A549 (cell line): ENCODE results near the gene KRT3. TPM values are rescaled to one million over a fixed set of nuclear protein-coding genes. Genes with fewer than 3 reads are reported as not detected.

Experiments used
- ATAC-seq, 2 experiments: fragments of 200-7000 bp in 1 of 2; fragments of >200 bp in 1 of 2; cut with Nextera tagmentation in 1 of 2; cut with Tn5 transposase in 1 of 2; 3 replicates each; pipeline versions ENCODE4 v1.8.0 to v1.9.1; 2018 to 2020; ENCODE audit warnings: mild to moderate bottlenecking in 1 of 2, moderate library complexity in 1 of 2
- CTCF ChIA-PET: fragments of 300-600 bp; sonication (Branson Sonifier 250); formaldehyde crosslinking; extraction: SDS; loops from one replicate; lab custom pipeline; 2021; ENCODE audit warnings: antibody characterized with exemption, inconsistent platforms; lab: Yijun Ruan, JAX
- POLR2A ChIA-PET: fragments of 350-600 bp; formaldehyde crosslinking; extraction: SDS; loops from one replicate; lab custom pipeline; 2021; ENCODE audit warnings: antibody characterized with exemption, inconsistent platforms; lab: Yijun Ruan, JAX
- DNase-seq, 2 experiments: peaks; one replicate each; pipeline versions ENCODE4 v3.0.0 to v3.0.0-alpha.2; 2011 to 2016; ENCODE audit warnings: low read depth in 1 of 2, low spot score in 1 of 2
- FAIRE-seq: peaks from 2 replicates; lab custom pipeline; 2011; peaks lifted over from hg19 to GRCh38; lab: Jason Lieb, UNC
- H3K27ac ChIP-seq, 2 experiments: fragments of >200 bp; sonication (Bioruptor Twin); formaldehyde crosslinking; 3 replicates each; pipeline ENCODE4 v1.5.1; 2016 to 2017
- H3K4me1 ChIP-seq: fragments of >200 bp; sonication (Bioruptor Twin); formaldehyde crosslinking; 3 replicates; pipeline ENCODE4 v1.6.1; 2016
- H3K4me2 ChIP-seq: fragments of >200 bp; sonication (Bioruptor Twin); formaldehyde crosslinking; 3 replicates; pipeline ENCODE4 v1.6.1; 2016
- H3K4me3 ChIP-seq: fragments of >200 bp; sonication (Bioruptor Twin); formaldehyde crosslinking; 3 replicates; pipeline ENCODE4 v1.5.1; 2016
- H3K9me3 ChIP-seq: fragments of >200 bp; sonication (Bioruptor Twin); formaldehyde crosslinking; 3 replicates; pipeline ENCODE4 v1.6.1; 2016
- BHLHE40 ChIP-seq: IDR thresholded peaks from 2 replicates; pipeline ENCODE4 v1.6.1; 2012; ENCODE audit warnings: low read depth, low read length, inconsistent platforms
- CBX8 ChIP-seq: fragments of 200-600 bp; sonication (generic); IDR thresholded peaks from 2 replicates; pipeline ENCODE4 v1.6.1; 2016
- CEBPB ChIP-seq, 2 experiments: fragments of >200 bp in 1 of 2; sonication (Bioruptor Twin) in 1 of 2; formaldehyde crosslinking in 1 of 2; IDR thresholded peaks; 2 replicates each; pipeline ENCODE4 v1.6.1; 2012 to 2016
- CHD2 ChIP-seq: fragments of 150-350 bp; IDR thresholded peaks from 2 replicates; pipeline ENCODE4 v1.6.1; 2014; ENCODE audit warnings: low read length; ENCODE audit not compliant: partially characterized antibody
- FOSB ChIP-seq: fragments of 250-450 bp; sonication (Bioruptor Pico); IDR thresholded peaks from 2 replicates; pipeline ENCODE4 v1.5.0; 2020; ENCODE audit warnings: mild to moderate bottlenecking, moderate library complexity
- FOXS1 ChIP-seq: fragments of 250-450 bp; sonication (Bioruptor Pico); IDR thresholded peaks from 2 replicates; pipeline ENCODE4 v1.5.0; 2020; ENCODE audit warnings: mild to moderate bottlenecking, moderate library complexity
- HEYL ChIP-seq: fragments of 250-450 bp; sonication (Bioruptor Pico); IDR thresholded peaks from 2 replicates; pipeline ENCODE4 v1.8.0; 2021; ENCODE audit warnings: mild to moderate bottlenecking, moderate library complexity
- HOXB5 ChIP-seq: fragments of 250-450 bp; sonication (Bioruptor Pico); IDR thresholded peaks from 2 replicates; pipeline ENCODE4 v1.5.0; 2020; ENCODE audit warnings: mild to moderate bottlenecking, moderate library complexity
- KDM5A ChIP-seq: fragments of 200-600 bp; sonication (generic); IDR thresholded peaks from 2 replicates; pipeline ENCODE4 v1.6.1; 2016; ENCODE audit warnings: antibody characterized with exemption, mild to moderate bottlenecking
- MAZ ChIP-seq: fragments of 150-350 bp; IDR thresholded peaks from 2 replicates; pipeline ENCODE4 v1.6.1; 2014; ENCODE audit warnings: antibody characterized with exemption, low read depth, low read length, borderline replicate concordance
- MYC ChIP-seq: IDR thresholded peaks from 2 replicates; pipeline ENCODE4 v1.6.1; 2012; ENCODE audit warnings: mild to moderate bottlenecking, inconsistent platforms, low read length, improper control_type of control experiment, borderline replicate concordance
- NPAS2 ChIP-seq: fragments of 250-450 bp; sonication (Bioruptor Pico); IDR thresholded peaks from 2 replicates; pipeline ENCODE4 v1.8.0; 2022; ENCODE audit warnings: mild to moderate bottlenecking, moderate library complexity, borderline replicate concordance
- PHF8 ChIP-seq: fragments of 200-600 bp; sonication (generic); IDR thresholded peaks from 2 replicates; pipeline ENCODE4 v1.6.1; 2016; ENCODE audit warnings: low read depth, mild to moderate bottlenecking, antibody characterized with exemption, moderate library complexity, borderline replicate concordance
- POLR2A ChIP-seq: IDR thresholded peaks from 2 replicates; pipeline ENCODE4 v1.6.1; 2012; ENCODE audit warnings: mild to moderate bottlenecking, low read length
- POLR2AphosphoS2 ChIP-seq: conservative IDR thresholded peaks from 2 replicates; pipeline ENCODE4 v1.6.1; 2012; ENCODE audit warnings: low read length, improper control_type of control experiment, inconsistent platforms
- RARB ChIP-seq: fragments of 250-450 bp; sonication (Bioruptor Pico); IDR thresholded peaks from 2 replicates; pipeline ENCODE4 v1.8.0; 2021; ENCODE audit warnings: mild to moderate bottlenecking, moderate library complexity
- WGBS: methylation state at CpG from one replicate; pipeline ENCODE4 v1.1.6; 2017; ENCODE audit errors: missing lambda C conversion rate; 5-methylcytosine and 5-hydroxymethylcytosine counted together
- polyA plus RNA-seq, 4 experiments: library from polyadenylated mRNA; depleted of rRNA in 3 of 4; stranded (reverse); fragments of >200 nt; fragmentation: RNase III in 1 of 4; extraction: RNeasy Plus Mini Kit Qiagen cat#74134 plus additional on column Dnase treatment in 1 of 4; gene quantifications; 2 replicates in 3 of 4; 3 replicates in 1 of 4; pipeline ENCODE4 v1.2.3, GENCODE V29; 2011 to 2017
- TF ChIP-seq, protein P1 (sequence below): fragments of >200 bp; sonication (Bioruptor Twin); formaldehyde crosslinking; IDR thresholded peaks from 3 replicates; pipeline ENCODE4 v1.5.1; 2016
- TF ChIP-seq, protein P2 (sequence below): IDR thresholded peaks from 2 replicates; pipeline ENCODE4 v1.6.1; 2012; ENCODE audit warnings: low read depth, borderline replicate concordance
- TF ChIP-seq, protein P3 (sequence below): fragments of >200 bp; sonication (Bioruptor Twin); formaldehyde crosslinking; IDR thresholded peaks from 3 replicates; pipeline ENCODE4 v1.6.1; 2016
- TF ChIP-seq, protein P4 (sequence below): fragments of 450-650 bp; IDR thresholded peaks from 2 replicates; pipeline ENCODE4 v1.6.1; 2014; ENCODE audit warnings: antibody characterized with exemption
- TF ChIP-seq, protein P5 (sequence below): fragments of 200-600 bp; sonication (generic); IDR thresholded peaks from 2 replicates; pipeline ENCODE4 v1.6.1; 2016; ENCODE audit warnings: antibody characterized with exemption, mild to moderate bottlenecking, moderate library complexity
- TF ChIP-seq, protein P6 (sequence below): fragments of 250-450 bp; sonication (Bioruptor Pico); IDR thresholded peaks from 2 replicates; pipeline ENCODE4 v1.5.0; 2021; ENCODE audit warnings: mild to moderate bottlenecking, moderate library complexity, borderline replicate concordance

Gene KRT3
- polyA plus RNA-seq, 2 of the 4 experiments (the other 2 are of a cell fraction): 0.04 to 0.06 TPM

DNA sequence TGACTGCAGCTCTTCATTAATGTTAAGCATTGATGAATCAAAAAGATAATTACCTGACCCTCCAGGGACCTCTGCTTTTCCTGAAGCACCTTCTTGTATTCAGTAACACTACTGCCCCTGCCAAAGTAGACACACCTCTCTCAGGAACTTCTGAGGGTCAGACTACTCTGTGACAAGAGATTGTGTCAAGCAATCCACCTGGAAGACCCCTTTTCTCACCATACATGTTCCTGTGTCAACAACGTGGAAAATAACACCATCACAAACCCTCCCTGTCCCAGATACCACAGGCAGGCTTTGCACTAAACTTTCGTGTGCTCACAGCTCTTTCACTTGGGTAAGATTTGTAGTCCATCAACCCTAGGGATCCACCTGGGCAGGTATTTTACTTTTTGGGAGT is 31.9 kb downstream of the KRT3 start:
- no peak overlapping the region for H3K27ac ChIP-seq
- ChIA-PET CTCF (interaction anchor here (1.3 to 1.4 kb wide), 2 partner anchors 17 to 183 kb away, joined by 3 to 6 read pairs; no protein-coding TSS in a partner anchor), POLR2A (no interaction called here)
- 44% methylated on average over 2 of the region's 2 CpGs for WGBS
- H3K4me3 ChIP-seq: no peak overlapping the region
- H3K4me1 ChIP-seq: no peaks in the 10 kb centered on the region
- DNase-seq: no peak
- no peak for TF ChIP-seq CBX8
- ATAC-seq: no peak
- no peak overlapping the region for H3K4me2 ChIP-seq
- FAIRE-seq: no peak
- no peaks in the 10 kb centered on the region for H3K9me3 ChIP-seq

DNA sequence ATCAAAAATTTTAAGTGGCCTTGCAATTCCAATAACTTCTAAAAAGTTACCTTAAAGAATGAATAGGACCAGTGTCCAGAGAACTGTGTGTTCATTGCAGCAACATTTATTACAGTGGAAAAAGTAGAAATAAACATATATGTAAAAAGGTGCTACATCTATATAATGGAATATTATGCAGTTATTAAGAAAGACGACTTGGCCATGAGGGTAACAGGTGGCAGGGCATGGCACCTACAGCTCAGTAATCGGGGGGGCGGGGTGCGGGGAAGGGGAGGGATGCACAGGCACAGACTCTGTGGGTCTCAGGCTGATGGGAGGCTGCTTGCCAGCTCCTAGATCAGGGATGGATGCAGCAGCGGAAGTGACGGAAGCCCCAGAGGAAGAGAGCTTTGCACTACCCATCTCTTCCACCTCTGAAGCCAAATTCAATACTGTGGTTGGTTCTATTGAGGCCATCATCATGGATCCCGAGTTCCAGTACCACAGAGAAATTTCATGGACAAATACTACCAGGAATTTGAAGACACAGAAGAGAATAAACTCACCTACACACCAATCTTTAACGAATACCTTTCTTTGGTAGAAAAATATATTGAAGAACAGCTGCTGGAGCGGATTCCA is 32.8 kb downstream of the KRT3 start:
- Histone ChIP-seq H3K4me1 (no peaks in the 10 kb centered on the region), H3K4me3 (no peak overlapping the region), H3K27ac (no peak overlapping the region), H3K9me3 (no peaks in the 10 kb centered on the region), H3K4me2 (no peak overlapping the region)
- 49% methylated on average over 9 of the region's 9 CpGs for WGBS
- ChIA-PET POLR2A (no interaction called here), CTCF (interaction anchor here (1.1 to 1.4 kb wide), 3 partner anchors 15 to 182 kb away, joined by 3 read pairs; no protein-coding TSS in a partner anchor)
- FAIRE-seq: no peak
- TF ChIP-seq CHD2 (no peak), FOXS1 (CRISPR knock-in tag) (no peak), PHF8 (no peak), BHLHE40 (no peak), MYC (no peak), RARB (CRISPR knock-in tag) (no peak), POLR2AphosphoS2 (no peak), MAZ (no peak), HOXB5 (no peak), KDM5A (no peak)
- TF ChIP-seq, protein P1, sequence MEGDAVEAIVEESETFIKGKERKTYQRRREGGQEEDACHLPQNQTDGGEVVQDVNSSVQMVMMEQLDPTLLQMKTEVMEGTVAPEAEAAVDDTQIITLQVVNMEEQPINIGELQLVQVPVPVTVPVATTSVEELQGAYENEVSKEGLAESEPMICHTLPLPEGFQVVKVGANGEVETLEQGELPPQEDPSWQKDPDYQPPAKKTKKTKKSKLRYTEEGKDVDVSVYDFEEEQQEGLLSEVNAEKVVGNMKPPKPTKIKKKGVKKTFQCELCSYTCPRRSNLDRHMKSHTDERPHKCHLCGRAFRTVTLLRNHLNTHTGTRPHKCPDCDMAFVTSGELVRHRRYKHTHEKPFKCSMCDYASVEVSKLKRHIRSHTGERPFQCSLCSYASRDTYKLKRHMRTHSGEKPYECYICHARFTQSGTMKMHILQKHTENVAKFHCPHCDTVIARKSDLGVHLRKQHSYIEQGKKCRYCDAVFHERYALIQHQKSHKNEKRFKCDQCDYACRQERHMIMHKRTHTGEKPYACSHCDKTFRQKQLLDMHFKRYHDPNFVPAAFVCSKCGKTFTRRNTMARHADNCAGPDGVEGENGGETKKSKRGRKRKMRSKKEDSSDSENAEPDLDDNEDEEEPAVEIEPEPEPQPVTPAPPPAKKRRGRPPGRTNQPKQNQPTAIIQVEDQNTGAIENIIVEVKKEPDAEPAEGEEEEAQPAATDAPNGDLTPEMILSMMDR: no peak
- TF ChIP-seq, protein P2, sequence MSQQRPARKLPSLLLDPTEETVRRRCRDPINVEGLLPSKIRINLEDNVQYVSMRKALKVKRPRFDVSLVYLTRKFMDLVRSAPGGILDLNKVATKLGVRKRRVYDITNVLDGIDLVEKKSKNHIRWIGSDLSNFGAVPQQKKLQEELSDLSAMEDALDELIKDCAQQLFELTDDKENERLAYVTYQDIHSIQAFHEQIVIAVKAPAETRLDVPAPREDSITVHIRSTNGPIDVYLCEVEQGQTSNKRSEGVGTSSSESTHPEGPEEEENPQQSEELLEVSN: no peak
- TF ChIP-seq, protein P3, sequence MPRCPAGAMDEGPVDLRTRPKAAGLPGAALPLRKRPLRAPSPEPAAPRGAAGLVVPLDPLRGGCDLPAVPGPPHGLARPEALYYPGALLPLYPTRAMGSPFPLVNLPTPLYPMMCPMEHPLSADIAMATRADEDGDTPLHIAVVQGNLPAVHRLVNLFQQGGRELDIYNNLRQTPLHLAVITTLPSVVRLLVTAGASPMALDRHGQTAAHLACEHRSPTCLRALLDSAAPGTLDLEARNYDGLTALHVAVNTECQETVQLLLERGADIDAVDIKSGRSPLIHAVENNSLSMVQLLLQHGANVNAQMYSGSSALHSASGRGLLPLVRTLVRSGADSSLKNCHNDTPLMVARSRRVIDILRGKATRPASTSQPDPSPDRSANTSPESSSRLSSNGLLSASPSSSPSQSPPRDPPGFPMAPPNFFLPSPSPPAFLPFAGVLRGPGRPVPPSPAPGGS: no peak
- TF ChIP-seq, protein P4, sequence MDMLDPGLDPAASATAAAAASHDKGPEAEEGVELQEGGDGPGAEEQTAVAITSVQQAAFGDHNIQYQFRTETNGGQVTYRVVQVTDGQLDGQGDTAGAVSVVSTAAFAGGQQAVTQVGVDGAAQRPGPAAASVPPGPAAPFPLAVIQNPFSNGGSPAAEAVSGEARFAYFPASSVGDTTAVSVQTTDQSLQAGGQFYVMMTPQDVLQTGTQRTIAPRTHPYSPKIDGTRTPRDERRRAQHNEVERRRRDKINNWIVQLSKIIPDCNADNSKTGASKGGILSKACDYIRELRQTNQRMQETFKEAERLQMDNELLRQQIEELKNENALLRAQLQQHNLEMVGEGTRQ: no peak
- no peak for DNase-seq
- no peak for ATAC-seq

DNA sequence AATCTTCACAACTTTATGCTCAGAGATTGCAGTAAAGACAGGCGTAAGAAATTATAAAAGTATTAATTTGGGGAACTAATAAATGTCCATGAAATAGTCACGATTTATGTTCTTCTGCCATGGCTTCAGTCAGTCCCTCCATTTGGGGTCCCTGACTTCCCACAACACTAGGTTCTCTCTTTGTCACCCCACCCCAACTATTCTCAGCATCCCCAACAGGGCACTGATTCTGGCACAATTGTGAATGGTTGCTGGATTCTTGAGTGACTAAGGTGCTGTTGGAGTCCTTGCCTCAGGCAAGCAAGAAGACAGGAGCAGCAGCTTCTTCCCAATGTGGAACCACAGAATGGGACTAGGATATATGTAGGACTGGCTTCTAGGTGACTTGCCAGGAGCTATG is 34.1 kb downstream of the KRT3 start:
- CTCF ChIA-PET: no interaction called here
- no peaks in the 10 kb centered on the region for H3K9me3 ChIP-seq
- no peak overlapping the region for H3K27ac ChIP-seq
- no peak overlapping the region for H3K4me2 ChIP-seq
- 53% methylated on average over 2 of the region's 2 CpGs for WGBS
- POLR2A ChIA-PET: no interaction called here
- DNase-seq: no peak
- no peak for FAIRE-seq
- no peak for ATAC-seq
- H3K4me3 ChIP-seq: no peak overlapping the region
- H3K4me1 ChIP-seq: no peaks in the 10 kb centered on the region
- TF ChIP-seq POLR2A: no peak
- no peak for TF ChIP-seq FOSB (CRISPR knock-in tag)
- no peak for TF ChIP-seq HEYL (CRISPR knock-in tag)
- no peak for TF ChIP-seq CEBPB (IDR thresholded peaks at IDR 0.05)
- TF ChIP-seq, protein P5, sequence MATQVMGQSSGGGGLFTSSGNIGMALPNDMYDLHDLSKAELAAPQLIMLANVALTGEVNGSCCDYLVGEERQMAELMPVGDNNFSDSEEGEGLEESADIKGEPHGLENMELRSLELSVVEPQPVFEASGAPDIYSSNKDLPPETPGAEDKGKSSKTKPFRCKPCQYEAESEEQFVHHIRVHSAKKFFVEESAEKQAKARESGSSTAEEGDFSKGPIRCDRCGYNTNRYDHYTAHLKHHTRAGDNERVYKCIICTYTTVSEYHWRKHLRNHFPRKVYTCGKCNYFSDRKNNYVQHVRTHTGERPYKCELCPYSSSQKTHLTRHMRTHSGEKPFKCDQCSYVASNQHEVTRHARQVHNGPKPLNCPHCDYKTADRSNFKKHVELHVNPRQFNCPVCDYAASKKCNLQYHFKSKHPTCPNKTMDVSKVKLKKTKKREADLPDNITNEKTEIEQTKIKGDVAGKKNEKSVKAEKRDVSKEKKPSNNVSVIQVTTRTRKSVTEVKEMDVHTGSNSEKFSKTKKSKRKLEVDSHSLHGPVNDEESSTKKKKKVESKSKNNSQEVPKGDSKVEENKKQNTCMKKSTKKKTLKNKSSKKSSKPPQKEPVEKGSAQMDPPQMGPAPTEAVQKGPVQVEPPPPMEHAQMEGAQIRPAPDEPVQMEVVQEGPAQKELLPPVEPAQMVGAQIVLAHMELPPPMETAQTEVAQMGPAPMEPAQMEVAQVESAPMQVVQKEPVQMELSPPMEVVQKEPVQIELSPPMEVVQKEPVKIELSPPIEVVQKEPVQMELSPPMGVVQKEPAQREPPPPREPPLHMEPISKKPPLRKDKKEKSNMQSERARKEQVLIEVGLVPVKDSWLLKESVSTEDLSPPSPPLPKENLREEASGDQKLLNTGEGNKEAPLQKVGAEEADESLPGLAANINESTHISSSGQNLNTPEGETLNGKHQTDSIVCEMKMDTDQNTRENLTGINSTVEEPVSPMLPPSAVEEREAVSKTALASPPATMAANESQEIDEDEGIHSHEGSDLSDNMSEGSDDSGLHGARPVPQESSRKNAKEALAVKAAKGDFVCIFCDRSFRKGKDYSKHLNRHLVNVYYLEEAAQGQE: no peak
- TF ChIP-seq NPAS2: no peak
- TF ChIP-seq, protein P6, sequence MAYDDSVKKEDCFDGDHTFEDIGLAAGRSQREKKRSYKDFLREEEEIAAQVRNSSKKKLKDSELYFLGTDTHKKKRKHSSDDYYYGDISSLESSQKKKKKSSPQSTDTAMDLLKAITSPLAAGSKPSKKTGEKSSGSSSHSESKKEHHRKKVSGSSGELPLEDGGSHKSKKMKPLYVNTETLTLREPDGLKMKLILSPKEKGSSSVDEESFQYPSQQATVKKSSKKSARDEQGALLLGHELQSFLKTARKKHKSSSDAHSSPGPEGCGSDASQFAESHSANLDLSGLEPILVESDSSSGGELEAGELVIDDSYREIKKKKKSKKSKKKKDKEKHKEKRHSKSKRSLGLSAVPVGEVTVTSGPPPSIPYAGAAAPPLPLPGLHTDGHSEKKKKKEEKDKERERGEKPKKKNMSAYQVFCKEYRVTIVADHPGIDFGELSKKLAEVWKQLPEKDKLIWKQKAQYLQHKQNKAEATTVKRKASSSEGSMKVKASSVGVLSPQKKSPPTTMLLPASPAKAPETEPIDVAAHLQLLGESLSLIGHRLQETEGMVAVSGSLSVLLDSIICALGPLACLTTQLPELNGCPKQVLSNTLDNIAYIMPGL (CRISPR knock-in tag): no peak
- TF ChIP-seq FOXS1 (CRISPR knock-in tag): no peak
- no peak for TF ChIP-seq RARB (CRISPR knock-in tag)
- no peak for TF ChIP-seq MAZ
